ENCODE results near the gene OR2B2.
A peak's percentile ranks its signal among the peaks of the same experiment; 100 is the strongest.
"Not testable (repeated sequence)": the region's sequence is repeated elsewhere in the genome, so short reads cannot be mapped to it uniquely, and the experiment has no call there.

Gene OR2B2

GRCh38 chr6:27911956-27912446, at the start of gene OR2B2:
OR2B2 (minus strand) TSS chr6:27912396; CDS start chr6:27912319, 77 bp downstream.
- DNase-seq, result no peak

- no peak for DNase-seq
Measured at GRCh38 chr6:27957516-27957915, 45.3 kb upstream of the OR2B2 start.

GRCh38 chr6:27956941-27957340, 44.7 kb upstream of the OR2B2 start, which contains the start of gene OR2B6:
OR2B6 (plus strand) TSS chr6:27957241; CDS start chr6:27957241, 0 bp downstream.
- no peak for DNase-seq

- no peak for DNase-seq
Measured at GRCh38 chr6:27951040-27951439, 38.8 kb upstream of the OR2B2 start.

DNA sequence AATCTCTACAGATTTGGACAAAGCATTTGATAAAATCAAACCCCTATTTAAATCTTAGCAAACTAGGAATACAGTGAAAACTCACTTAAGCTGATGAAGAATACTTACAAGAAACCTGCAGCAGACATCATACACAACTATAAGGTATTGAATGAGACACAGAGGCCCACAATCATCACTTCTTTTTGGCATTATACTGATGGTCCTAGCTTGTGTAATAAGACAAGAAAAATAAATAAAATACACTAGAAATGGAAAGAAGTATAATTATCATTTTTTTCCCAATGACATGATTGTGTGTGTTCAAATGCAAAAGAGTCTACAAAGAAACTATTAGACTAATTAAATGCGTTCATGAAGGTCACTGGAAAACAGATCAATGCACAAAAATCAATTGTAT, 36.0 kb upstream of the OR2B2 start:
- no peak for DNase-seq

GRCh38 chr6:27943072-27943471, 30.9 kb upstream of the OR2B2 start:
- DNase-seq, result not testable (repeated sequence)

DNA sequence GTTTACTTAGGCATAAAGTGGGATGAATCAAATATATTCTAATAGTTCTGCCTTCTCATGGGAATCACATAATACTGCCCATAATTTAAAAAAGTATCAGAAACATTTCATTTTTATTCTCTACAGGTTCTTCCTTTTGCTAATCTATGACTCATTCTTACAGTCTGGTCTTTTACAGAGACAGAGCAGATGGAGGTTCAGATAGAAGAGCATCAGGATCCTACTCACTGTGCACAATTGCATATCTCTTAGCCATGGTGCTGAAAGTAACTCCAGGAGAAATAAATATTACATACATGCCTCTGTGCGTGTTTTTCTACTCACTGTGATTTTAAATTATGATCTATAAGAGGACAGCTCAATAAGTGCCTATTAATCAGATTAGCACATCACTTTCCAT, 28.6 kb upstream of the OR2B2 start:
- no peak for DNase-seq

DNA sequence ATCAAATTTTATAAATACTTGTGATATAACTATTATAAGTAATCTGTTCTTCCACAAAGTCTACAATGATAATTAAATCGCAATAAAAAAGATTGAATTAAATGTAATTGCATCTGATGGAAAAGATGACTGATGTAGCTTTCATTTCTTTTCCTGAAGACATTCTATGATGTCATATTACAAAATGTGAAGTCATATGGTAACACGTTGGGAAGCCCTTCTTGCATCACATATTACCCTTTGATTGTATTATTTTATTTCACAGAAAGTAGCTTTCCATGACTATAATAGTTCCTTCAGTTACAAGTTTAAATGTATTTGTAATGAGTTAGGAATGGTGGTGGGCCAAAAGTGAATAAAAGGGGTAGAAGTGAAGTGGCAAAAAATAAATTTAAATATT, 19.0 kb upstream of the OR2B2 start:
- DNase-seq, result no peak

GRCh38 chr6:27929930-27930329, 17.7 kb upstream of the OR2B2 start:
- DNase-seq, result not testable (repeated sequence)

- DNase-seq, result not testable (repeated sequence)
Measured at GRCh38 chr6:27928041-27928440, 15.8 kb upstream of the OR2B2 start.

DNA sequence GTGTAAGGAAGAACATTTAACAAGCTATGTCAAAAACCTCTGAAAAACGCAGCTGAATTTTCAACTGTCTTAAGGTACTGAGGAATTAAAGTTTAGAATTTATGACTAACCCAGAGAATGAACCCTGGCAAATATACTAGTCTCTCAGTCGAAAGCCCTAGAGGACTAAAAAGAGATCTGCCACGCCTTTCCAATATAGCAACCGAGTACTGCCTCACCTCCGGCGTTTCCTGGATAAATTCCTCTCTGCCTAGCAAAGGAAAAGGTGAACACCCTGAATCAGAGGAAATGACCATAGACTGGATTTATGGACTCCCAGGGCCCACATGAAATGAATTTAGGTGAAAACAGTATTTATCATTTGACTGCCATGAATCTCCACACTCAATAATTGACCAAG, 12.0 kb upstream of the OR2B2 start:
- DNase-seq, result no peak

DNA sequence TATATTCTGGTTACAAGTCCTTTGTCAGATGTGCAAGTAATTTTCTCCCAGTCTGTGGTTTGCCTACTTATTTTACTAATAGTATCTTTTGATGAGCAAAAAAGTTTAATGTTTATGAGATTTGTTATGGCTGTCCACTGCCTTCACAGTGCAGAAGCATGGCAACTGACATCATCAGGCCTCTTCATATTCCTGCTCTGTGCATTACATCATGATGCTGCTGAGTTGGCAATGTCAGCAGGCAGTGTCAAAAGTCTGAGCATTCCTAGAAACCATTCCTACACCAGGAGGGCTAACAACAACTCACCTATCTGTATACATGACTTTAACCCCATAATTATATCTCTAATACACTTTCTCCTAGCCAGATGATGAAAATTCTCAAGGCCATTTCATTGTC, 10.8 kb upstream of the OR2B2 start:
- no peak for DNase-seq

GRCh38 chr6:27908017-27908416, 4.2 kb downstream of the OR2B2 start:
- no peak for DNase-seq

GRCh38 chr6:27902335-27903314, 9.6 kb downstream of the OR2B2 start:
- peak; percentile 83 for DNase-seq

DNA sequence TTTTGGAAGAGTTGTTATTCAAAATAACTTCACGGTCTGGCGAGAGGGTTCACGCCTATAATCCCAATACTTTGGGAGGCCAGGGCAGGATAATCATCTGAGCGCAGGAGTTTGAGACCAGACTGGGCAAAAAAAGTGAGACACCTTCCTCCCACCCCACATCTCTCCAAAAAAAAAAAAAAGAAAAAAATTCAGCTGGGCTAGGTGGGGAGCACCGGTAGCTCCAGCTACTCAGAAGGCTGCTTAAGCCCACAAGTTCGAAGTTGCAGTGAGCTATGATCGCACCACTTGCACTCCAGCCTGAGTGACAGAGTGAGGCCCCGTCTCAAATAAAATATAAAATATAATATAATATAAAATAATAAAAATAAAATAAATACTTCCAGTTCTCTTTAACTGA, 10.4 kb downstream of the OR2B2 start:
- no peak for DNase-seq

DNA sequence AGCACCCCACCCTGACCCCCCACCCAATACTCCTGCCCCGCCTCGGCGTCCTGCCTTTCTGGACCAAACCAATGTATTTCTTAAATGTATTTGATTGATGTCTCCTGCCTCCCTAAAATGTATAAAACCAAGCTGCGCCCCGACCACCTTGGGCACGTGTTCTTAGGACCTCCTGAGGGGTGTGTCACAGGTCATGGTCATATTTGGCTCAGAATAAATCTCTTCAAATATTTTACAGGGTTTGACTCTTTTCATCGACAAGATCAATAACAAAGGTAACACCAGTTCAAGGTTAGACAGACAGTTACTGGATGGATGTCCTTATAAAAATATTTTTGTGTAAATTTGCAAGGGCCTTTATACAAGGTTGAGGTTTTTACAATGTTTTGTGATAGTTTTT, 12.0 kb downstream of the OR2B2 start:
- DNase-seq, result not testable (repeated sequence)

DNA sequence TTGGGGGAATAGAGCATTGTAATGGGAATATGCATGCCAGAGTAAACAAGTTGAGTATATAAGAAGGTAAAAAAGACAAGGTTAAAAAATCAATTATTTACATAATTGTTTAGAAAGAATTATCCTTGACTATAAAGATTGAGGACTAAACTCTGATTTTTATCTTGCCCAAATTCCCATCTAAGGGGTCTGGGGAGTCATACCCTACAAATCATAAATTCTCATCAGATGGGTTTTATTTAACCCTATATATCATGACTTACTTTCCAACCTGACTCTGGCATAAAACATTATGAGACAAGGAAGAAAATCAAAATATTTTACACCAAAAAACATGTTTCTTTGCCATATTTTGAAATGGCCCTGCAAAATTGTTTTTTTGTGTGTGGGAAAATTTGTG, 12.7 kb downstream of the OR2B2 start:
- DNase-seq, result no peak

DNA sequence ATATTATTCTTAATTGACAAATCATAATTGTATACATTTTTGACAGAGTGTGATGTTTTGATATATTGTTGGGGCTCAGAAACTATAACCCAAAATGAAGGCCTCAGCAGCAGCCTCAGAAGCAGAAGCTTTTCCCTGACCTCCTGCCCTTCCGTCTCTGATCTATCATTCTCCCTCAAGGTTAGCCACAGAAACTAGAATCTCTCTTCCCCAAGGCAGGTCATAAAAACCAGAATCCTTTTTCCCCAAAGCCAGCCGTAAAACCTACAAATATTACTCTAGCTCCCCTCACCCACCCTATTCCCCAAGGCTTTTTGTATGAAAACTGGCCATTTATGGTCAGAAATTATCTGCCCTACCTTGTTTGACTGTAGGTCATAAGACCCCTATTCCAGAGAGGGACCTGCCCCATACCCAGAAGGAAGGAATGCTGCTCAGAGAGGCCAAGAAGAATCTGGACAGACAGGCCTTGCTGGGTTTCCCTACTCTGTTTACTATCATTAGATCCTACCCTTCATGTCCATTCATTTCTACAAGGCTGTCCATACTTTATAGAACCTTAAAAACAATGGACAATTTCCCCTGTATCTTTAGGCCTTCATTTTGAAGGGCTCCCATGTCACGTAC, 14.5 kb downstream of the OR2B2 start:
- no peak for DNase-seq

GRCh38 chr6:27896398-27896796, 15.8 kb downstream of the OR2B2 start:
- no peak for DNase-seq

- DNase-seq, result peak; percentile 84
Measured at GRCh38 chr6:27894839-27895762, 17.1 kb downstream of the OR2B2 start.

- DNase-seq, result peak; percentile 97
Measured at GRCh38 chr6:27893836-27894807, 18.1 kb downstream of the OR2B2 start.
